HG02798 (cell line): ENCODE measurements around the gene PIGS.
"Not testable (repeated sequence)": the region's sequence is repeated elsewhere in the genome, so short reads cannot be mapped to it uniquely, and the experiment has no call there.

Source experiments
- ATAC-seq: cut with Tn5 transposase; IDR thresholded peaks from one replicate; pipeline ENCODE4 v1.9.1; 2021; ENCODE audit warnings: mild to moderate bottlenecking; ENCODE audit not compliant: unreplicated experiment, poor library complexity

Gene PIGS

DNA sequence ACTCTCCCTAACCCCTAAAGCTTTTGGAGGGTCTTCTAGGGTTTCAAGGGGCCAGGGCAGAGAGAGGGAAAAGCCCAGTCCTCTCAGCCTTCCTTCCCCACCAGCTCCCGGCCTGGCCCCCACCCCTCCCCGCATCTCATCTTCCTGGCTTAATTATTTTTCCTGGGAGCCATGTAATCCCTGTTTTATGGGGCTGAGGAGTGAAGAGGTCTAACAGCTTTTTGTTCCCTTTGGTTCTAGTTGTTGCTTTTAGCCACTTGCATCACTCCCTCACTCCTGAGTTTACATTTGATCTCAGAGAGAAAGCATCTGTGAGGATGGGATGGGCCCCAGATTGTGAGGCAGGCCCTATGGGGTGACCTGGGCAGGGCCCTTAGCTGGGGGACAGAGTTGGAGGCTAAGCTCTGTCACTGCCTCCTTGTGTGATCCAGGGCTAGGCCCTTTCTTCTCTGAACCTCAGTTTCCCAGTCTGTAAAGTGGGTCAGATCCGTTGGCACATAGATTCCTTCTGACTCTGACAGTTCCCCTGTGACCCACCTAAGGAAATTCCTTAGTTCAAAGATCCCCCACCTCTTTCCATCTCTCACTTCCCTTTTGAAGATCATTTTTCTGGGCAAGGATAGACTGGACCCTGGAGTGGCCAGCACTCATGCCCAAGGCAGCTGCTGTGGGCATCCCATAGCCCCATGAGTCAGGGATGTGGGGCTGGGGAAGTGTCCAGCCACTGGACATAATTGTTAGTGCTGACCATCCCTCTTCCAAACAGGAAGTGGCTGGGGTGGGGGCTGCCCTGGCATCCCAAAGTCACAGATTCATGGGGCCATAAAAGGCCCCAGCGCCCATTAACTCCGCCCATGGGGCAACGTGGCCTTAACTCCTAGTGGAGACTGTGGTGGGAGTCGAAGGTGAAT, 39.0 kb downstream of the PIGS start:
- no peak for ATAC-seq

GRCh38 chr17:28530926-28531325, 40.4 kb downstream of the PIGS start:
- no peak for ATAC-seq

GRCh38 chr17:28530250-28530649, 41.1 kb downstream of the PIGS start:
- ATAC-seq, result no peak

GRCh38 chr17:28529013-28529400, 42.3 kb downstream of the PIGS start:
- no peak for ATAC-seq

DNA sequence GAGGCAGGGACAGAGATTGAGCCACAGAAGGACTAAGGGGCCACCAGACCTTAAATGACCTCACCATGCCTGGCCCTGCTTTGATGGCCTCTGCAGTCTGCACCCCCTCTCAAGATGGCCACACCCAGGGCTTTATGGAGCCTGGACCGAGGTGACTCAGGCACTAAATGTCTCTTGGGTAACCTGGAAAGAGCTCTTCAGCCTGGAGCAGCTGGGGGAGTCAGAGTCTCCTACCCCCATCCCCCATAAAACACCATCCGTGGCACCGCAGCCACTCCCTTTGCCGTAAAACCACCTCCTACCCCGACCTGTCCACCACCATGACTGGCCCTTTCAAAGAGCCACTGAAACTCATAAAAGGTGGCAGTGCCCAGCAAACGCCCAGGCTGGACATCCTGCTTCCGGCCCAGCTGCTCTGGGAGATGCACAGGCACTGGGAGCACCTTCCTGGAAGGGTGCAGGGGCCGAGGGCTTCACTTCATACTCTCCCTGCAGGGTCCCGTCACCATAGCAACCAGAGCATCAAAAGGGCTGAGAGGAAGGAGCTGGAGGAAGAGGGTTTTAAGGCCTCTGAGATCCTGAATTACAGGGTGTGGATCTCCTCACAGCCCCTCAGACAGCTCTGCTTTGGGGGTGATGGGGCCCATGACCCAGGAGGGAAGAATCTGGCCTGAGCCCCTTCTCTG, 42.9 kb downstream of the PIGS start:
- no peak for ATAC-seq

DNA sequence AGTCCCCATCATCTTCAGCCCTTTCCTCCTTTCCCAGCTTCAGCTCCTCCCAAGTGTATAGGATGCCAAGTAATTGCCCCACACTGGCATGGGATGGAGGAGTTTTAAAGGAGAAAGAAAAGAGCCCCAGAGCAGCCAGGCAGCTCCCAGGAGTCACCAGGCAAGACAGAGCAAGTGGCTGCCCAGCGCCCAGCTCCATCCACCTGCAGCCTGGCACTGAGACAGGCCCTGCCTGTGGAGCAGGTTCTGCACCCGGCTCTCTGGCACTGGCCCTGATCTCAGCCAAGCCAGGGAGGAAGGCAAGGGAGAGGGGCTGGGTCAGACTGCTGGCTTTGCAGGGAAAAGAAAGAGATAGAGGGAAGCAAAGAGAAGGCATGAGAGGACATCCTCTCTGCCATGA, 43.5 kb downstream of the PIGS start:
- ATAC-seq, result no peak

- no peak for ATAC-seq
Measured at GRCh38 chr17:28527181-28527681, 44.1 kb downstream of the PIGS start.

DNA sequence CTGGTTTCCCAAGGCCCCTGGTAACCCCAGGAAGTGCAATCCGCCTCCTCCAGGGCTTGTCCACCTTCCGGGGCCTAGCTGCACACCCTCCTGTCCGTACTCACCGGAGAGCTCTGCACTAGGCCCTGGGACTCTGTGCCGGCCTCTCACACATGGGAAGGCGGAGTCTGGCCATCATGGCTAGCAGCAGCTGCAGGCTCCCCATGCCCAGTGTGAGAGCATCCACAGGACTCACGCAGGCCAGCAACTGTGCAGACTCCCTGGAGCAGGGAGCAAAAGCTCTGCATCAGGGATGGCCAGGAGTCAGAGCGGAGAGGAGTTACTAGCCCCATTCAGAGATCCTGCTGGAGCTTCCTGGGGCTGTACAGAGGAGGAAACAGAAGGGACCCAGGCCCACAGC, 44.9 kb downstream of the PIGS start:
- no peak for ATAC-seq

GRCh38 chr17:28524476-28525424, 46.6 kb downstream of the PIGS start:
- no peak for ATAC-seq

DNA sequence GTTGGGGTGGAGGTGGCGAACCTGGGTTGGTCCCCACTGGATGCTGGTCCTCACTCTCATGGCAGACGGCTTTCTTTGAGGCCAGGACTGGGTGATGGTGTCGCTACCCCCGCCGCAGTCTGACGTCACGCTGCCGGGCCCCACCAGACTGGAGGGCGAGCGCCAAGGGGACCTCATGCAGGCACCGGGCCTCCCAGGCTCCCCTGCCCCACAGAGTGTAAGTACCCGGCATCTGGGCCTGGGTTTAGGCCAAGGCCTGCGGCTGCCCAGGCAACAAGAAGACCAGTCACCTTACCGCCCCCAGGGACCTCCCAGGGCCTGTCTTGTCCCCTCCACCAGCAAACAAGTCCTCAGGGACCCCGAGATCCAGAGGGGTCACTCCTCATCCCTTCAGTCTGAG, 47.4 kb downstream of the PIGS start:
- no peak for ATAC-seq

DNA sequence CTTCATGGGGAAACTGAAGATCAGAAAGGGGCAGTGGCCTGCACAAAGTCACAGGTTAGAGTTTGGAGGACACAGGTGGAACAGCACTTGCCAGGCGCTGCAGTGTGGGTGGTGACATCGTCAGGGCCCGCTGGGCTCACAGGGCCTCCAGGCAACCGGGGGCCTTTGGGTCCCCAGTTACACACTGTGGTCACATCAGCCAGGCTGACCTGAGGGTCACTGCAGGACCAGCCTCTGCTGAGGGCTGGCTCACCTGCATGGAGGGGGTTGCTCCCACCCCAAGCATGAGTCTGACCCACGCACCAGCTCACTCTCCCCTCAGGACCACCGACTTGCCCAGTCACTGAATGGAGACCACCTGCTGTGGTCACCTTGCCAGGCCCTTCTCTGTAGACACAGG, 48.1 kb downstream of the PIGS start:
- ATAC-seq, result no peak

- not testable (repeated sequence) for ATAC-seq
Measured at GRCh38 chr17:28522281-28522680, 49.0 kb downstream of the PIGS start.

- no peak for ATAC-seq
Measured at GRCh38 chr17:28521311-28522085, 49.8 kb downstream of the PIGS start.

DNA sequence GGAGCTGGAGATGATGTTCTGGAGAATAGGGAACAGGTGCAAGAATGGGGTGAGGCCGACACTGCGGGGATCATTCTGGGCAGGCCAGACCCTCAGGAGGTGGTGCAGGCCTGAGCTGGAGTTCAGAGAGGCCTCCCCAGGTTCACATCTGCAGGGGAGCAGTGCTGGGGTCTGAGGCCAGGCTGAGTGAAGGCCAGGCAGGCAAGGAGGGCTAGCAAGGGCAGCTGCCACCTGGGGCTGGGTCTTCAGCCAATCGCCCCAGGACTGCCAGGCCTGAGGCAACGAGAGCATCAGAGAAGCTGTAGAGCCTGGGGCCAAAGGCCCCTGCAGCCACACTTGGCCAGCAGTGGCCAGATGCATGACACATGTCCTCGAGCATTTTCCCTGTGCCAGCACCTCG, 50.6 kb downstream of the PIGS start:
- ATAC-seq, result no peak

DNA sequence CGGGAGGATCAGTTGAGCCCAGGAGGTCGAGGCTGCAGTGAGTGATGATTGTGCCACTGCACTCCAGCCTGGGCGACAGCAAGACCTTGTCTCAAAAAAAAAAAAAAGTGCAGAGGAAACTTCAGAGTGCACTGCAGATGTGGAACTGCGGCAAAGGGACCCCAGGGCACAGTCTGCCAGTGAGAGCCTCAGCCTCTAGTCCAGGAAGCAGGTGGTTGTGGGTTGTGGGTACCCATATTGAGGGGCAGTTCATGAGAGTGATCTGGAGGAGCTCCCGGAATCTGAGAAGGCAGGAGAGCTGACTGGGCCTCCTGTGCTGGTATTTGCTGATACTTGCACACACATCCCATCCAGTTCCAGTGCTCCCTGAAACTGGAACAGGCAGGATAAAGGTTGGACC, 52.1 kb downstream of the PIGS start:
- ATAC-seq, result no peak

GRCh38 chr17:28518578-28518977, 52.7 kb downstream of the PIGS start:
- no peak for ATAC-seq

- ATAC-seq, result no peak
Measured at GRCh38 chr17:28518132-28518531, 53.2 kb downstream of the PIGS start.

GRCh38 chr17:28515518-28515917, 55.8 kb downstream of the PIGS start:
- ATAC-seq, result no peak

- ATAC-seq, result no peak
Measured at GRCh38 chr17:28514561-28515002, 56.7 kb downstream of the PIGS start.

GRCh38 chr17:28513476-28513875, 57.8 kb downstream of the PIGS start:
- ATAC-seq, result no peak
